B cell (primary cell): ENCODE data around the gene MCEMP1. TPM values are rescaled to one million over a fixed set of nuclear protein-coding genes. Genes with fewer than 3 reads are reported as not detected.

Experiments
- ATAC-seq: fragments of 200-7000 bp; cut with Tn5 transposase; one replicate; pipeline ENCODE4 v1.10.0; 2021; ENCODE audit warnings: low read depth, mild to moderate bottlenecking, moderate number of reproducible peaks, moderate library complexity
- CTCF ChIA-PET: fragments of 350-600 bp; sonication (Branson Sonifier 250); formaldehyde crosslinking; loops from one replicate; lab custom pipeline; 2021; ENCODE audit warnings: antibody characterized with exemption, inconsistent platforms; lab: Charles Lee
- POLR2A ChIA-PET: fragments of 350-600 bp; sonication (Branson Sonifier 250); formaldehyde crosslinking; loops from one replicate; lab custom pipeline; 2021; ENCODE audit warnings: antibody characterized with exemption; lab: Charles Lee
- DNase-seq: peaks from one replicate; pipeline ENCODE4 v3.0.0; 2013
- H2AFZ ChIP-seq: 2 replicates; pipeline ENCODE4 v1.6.1; 2012; ENCODE audit warnings: mild to moderate bottlenecking, low read depth, low read length; ENCODE audit not compliant: insufficient read depth, poor library complexity, severe bottlenecking
- H3K27ac ChIP-seq, 2 donors: 1 replicate in 1 of 2; 2 replicates in 1 of 2; pipeline ENCODE4 v1.5.1; 2012 to 2013; ENCODE audit warnings: low read length in 2 of 2, mild to moderate bottlenecking in 2 of 2, moderate library complexity in 1 of 2
- H3K27me3 ChIP-seq, 4 experiments: fragments of 200-600 bp in 1 of 4; sonication (generic) in 1 of 4; replicated peaks in 1 of 4; 1 replicate in 2 of 4; 2 replicates in 2 of 4; pipeline versions ENCODE4 v1.6.1 to v1.7.0; 2013 to 2016; ENCODE audit warnings: low read length in 3 of 4, mild to moderate bottlenecking in 2 of 4, mixed read lengths in 1 of 4, moderate library complexity in 1 of 4; ENCODE audit not compliant: insufficient read depth in 4 of 4, control insufficient read depth in 3 of 4; ENCODE audit errors: control extremely low read depth in 1 of 4
- H3K36me3 ChIP-seq, 2 experiments: replicated peaks in 1 of 2; 1 replicate in 1 of 2; 2 replicates in 1 of 2; pipeline versions ENCODE4 v1.6.1 to v1.7.1; 2013; ENCODE audit warnings: low read length in 1 of 2; ENCODE audit not compliant: insufficient read depth in 2 of 2, control insufficient read depth in 1 of 2; ENCODE audit errors: control extremely low read depth in 1 of 2, extremely low read depth in 1 of 2
- H3K4me1 ChIP-seq, 2 donors: fragments of 200-600 bp in 1 of 2; sonication (generic) in 1 of 2; 1 replicate in 1 of 2; 2 replicates in 1 of 2; pipeline versions ENCODE4 v1.5.1 to v1.6.1; 2013 to 2017; ENCODE audit warnings: low read length in 2 of 2; ENCODE audit not compliant: control insufficient read depth in 2 of 2, insufficient read depth in 2 of 2
- H3K4me2 ChIP-seq: replicated peaks from 2 replicates; pipeline ENCODE3; 2012; ENCODE audit warnings: mild to moderate bottlenecking, low read depth, low read length; ENCODE audit not compliant: poor library complexity, severe bottlenecking
- H3K4me3 ChIP-seq, 5 experiments: fragments of 200-600 bp in 1 of 5; sonication (generic) in 1 of 5; 1 replicate in 3 of 5; 2 replicates in 2 of 5; pipeline versions ENCODE4 v1.5.1 to v1.7.0; 2011 to 2016; ENCODE audit warnings: low read length in 4 of 5, mild to moderate bottlenecking in 4 of 5, low read depth in 2 of 5, control low read depth in 1 of 5, moderate library complexity in 1 of 5; ENCODE audit not compliant: insufficient read depth in 1 of 5; ENCODE audit errors: control extremely low read depth in 1 of 5, extremely low read depth in 1 of 5
- H3K79me2 ChIP-seq: fragments of 200-600 bp; sonication (generic); one replicate; pipeline ENCODE4 v1.6.0; 2016; ENCODE audit warnings: low read length; ENCODE audit not compliant: control insufficient read depth, insufficient read depth
- H3K9ac ChIP-seq: fragments of 200-600 bp; sonication (generic); 2 replicates; pipeline ENCODE4 v1.6.1; 2017; ENCODE audit warnings: mild to moderate bottlenecking, low read length, moderate library complexity
- H3K9me3 ChIP-seq, 3 donors: one replicate each; pipeline versions ENCODE4 v1.6.1 to v1.7.1; 2013; ENCODE audit warnings: low read length in 2 of 3; ENCODE audit not compliant: control insufficient read depth in 2 of 3, insufficient read depth in 1 of 3; ENCODE audit errors: control extremely low read depth in 1 of 3
- H4K20me1 ChIP-seq: 2 replicates; pipeline ENCODE4 v1.6.0; 2012; ENCODE audit warnings: mild to moderate bottlenecking, low read length; ENCODE audit not compliant: insufficient read depth, control insufficient read depth, poor library complexity, severe bottlenecking
- H3K27ac Mint-ChIP-seq: one replicate; pipeline ENCODE4 v1.8.0; 2021; ENCODE audit warnings: mixed read lengths
- H3K27me3 Mint-ChIP-seq: one replicate; pipeline ENCODE4 v1.8.0; 2021; ENCODE audit warnings: mixed read lengths
- H3K4me1 Mint-ChIP-seq: one replicate; pipeline ENCODE4 v1.8.0; 2021; ENCODE audit warnings: mixed read lengths
- H3K4me3 Mint-ChIP-seq: one replicate; pipeline ENCODE4 v1.8.0; 2021; ENCODE audit warnings: mixed read lengths
- H3K9me3 Mint-ChIP-seq: one replicate; pipeline ENCODE4 v1.8.0; 2022; ENCODE audit warnings: mixed read lengths; ENCODE audit not compliant: insufficient read depth
- CTCF ChIP-seq: fragments of 200-600 bp; IDR thresholded peaks from one replicate; pipeline ENCODE4 v1.8.0; 2022; ENCODE audit warnings: antibody characterized with exemption, mild to moderate bottlenecking
- EZH2 ChIP-seq: IDR thresholded peaks from 2 replicates; pipeline ENCODE4 v1.6.1; 2012; ENCODE audit warnings: borderline replicate concordance, low read depth, mild to moderate bottlenecking, moderate library complexity, low read length; ENCODE audit not compliant: insufficient read depth, poor library complexity, severe bottlenecking
- WGBS: methylation state at CpG from one replicate; pipeline ENCODE4 v1.1.5; 2013; ENCODE audit warnings: missing lambda C conversion rate; ENCODE audit not compliant: insufficient coverage; 5-methylcytosine and 5-hydroxymethylcytosine counted together
- intact Hi-C: fragments of 100-400 bp; cut with micrococcal nuclease; formaldehyde crosslinking; loops from one replicate; pipeline ENCODE4 v1.10.0; 2022
- polyA plus RNA-seq: library from polyadenylated mRNA; depleted of rRNA; stranded (reverse); fragments of >200 nt; gene quantifications from 2 replicates; pipeline ENCODE4 v1.2.3, GENCODE V29; 2012
- total RNA-seq, 2 donors: library from RNA; stranded (reverse); fragments of 120-200 nt in 1 of 2; gene quantifications; 1 replicate in 1 of 2; 2 replicates in 1 of 2; pipeline versions ENCODE4 v1.2.3 to v1.2.4, GENCODE V29; 2013 to 2022

MCEMP1 gene
- total and polyA plus RNA-seq, 2 donors (not counting 1 experiment from before 2014, with no cell fraction given) = 0.57 TPM; not detected in 1

- peak; percentile 90 for ATAC-seq
- Histone ChIP-seq H4K20me1 (no peaks in the 10 kb centered on the region), H2AFZ (peak overlapping the region; percentile 71), H3K4me2 (peak overlapping the region; percentile 82), H3K9me3 (no peaks in the 10 kb centered on the region), H3K4me3 (peak overlapping the region; percentile 32 to 74 (median 49)), H3K36me3 (peaks cover 0 to 2% of the 10 kb centered on the region in 2 experiments), H3K27ac (no peak overlapping the region), H3K27me3 (no peaks in the 10 kb centered on the region), H3K9ac (peak overlapping the region; percentile 66), H3K4me1 (peaks cover 0 to 6% of the 10 kb centered on the region in 2 donors), H3K79me2 (no peaks in the 10 kb centered on the region)
- peak overlapping the region; percentile 81 for H3K4me3 Mint-ChIP-seq
- peak; percentile 87 for DNase-seq
- intact Hi-C loops = loop anchor here (1.0 kb wide), 2 partner anchors 27 to 147 kb away; no protein-coding TSS in a partner anchor
- CTCF ChIA-PET = interaction anchor here (0.6 to 8.7 kb wide), 24 partner anchors 8 to 479 kb away, joined by 3 to 100 read pairs (median 4); partner anchors contain the start of genes PET100, SNAPC2, TRAPPC5 and XAB2
- no peaks in the 10 kb centered on the region for H3K9me3 Mint-ChIP-seq
- peaks cover 8% of the 10 kb centered on the region for H3K4me1 Mint-ChIP-seq
- POLR2A ChIA-PET = interaction anchor here (0.7 to 1.0 kb wide), 2 partner anchors 29 to 263 kb away, joined by 3 to 4 read pairs; partner anchors contain the start of gene TRAPPC5
- peak; percentile 98 for TF ChIP-seq CTCF
- no peak for TF ChIP-seq EZH2
- 7% methylated on average over 19 of the region's 28 CpGs for WGBS
- H3K27me3 Mint-ChIP-seq = no peaks in the 10 kb centered on the region
- H3K27ac Mint-ChIP-seq = peak overlapping the region; percentile 70
These were observed 24.7 kb upstream of the MCEMP1 start for GRCh38 chr19:7652061-7652641.

GRCh38 chr19:7654401-7654800 lies 22.5 kb upstream of the MCEMP1 start:
- no peaks in the 10 kb centered on the region for H3K9me3 Mint-ChIP-seq
- no peak overlapping the region for H3K4me3 Mint-ChIP-seq
- Histone ChIP-seq H3K36me3 (no peaks in the 10 kb centered on the region), H3K79me2 (no peaks in the 10 kb centered on the region), H4K20me1 (no peaks in the 10 kb centered on the region), H3K9me3 (no peaks in the 10 kb centered on the region), H3K27ac (no peak overlapping the region), H2AFZ (no peak overlapping the region), H3K4me1 (peaks cover 9 to 23% of the 10 kb centered on the region in 2 donors), H3K4me2 (no peak overlapping the region), H3K4me3 (no peak overlapping the region), H3K9ac (no peak overlapping the region), H3K27me3 (no peaks in the 10 kb centered on the region)
- no peak overlapping the region for H3K27ac Mint-ChIP-seq
- intact Hi-C loops = no loop called here
- TF ChIP-seq EZH2 = no peak
- no peak for TF ChIP-seq CTCF
- CTCF ChIA-PET = interaction anchor here (1.2 to 8.7 kb wide), 4 partner anchors 17 to 146 kb away, joined by 3 to 100 read pairs (median 5); partner anchors contain the start of gene MCEMP1
- peaks cover 17% of the 10 kb centered on the region for H3K4me1 Mint-ChIP-seq
- no peak for ATAC-seq
- POLR2A ChIA-PET = no interaction called here
- H3K27me3 Mint-ChIP-seq = no peaks in the 10 kb centered on the region
- 93% methylated on average over 5 of the region's 8 CpGs for whole genome bisulfite sequencing
- DNase-seq = no peak
